HT1080 (cell line): Measurements from ENCODE around the gene ZNF716. TPM values are rescaled to one million over a fixed set of nuclear protein-coding genes. Genes with fewer than 3 reads are reported as not detected.
"Not testable (repeated sequence)": the region's sequence is repeated elsewhere in the genome, so short reads cannot be mapped to it uniquely, and the experiment has no call there.

Source experiments
- DNase-seq: peaks from one replicate; pipeline ENCODE4 v3.0.0-alpha.2; 2015; ENCODE audit warnings: low read depth
- polyA plus RNA-seq, 2 experiments: library from polyadenylated mRNA; depleted of rRNA; stranded (reverse); fragments of >200 nt; gene quantifications; 2 replicates each; pipeline ENCODE4 v1.2.3, GENCODE V29; 2015
- total RNA-seq: library from RNA; depleted of rRNA; stranded (reverse); fragments of >200 nt; shearing (Covaris generic); gene quantifications from 2 replicates; pipeline ENCODE4 v1.2.3, GENCODE V29; 2014; rRNA removed

The ZNF716 gene
- total RNA-seq = not detected in 2 replicates
- not detected in 2 replicates for polyA plus RNA-seq (2015; cell fraction: cytosol; rRNA removed)
- not detected in 2 replicates for polyA plus RNA-seq (2015; cell fraction: nucleus; rRNA removed)

- DNase-seq = no peak
These were observed at the start of gene ZNF716 for GRCh38 chr7:57449904-57450303. Gene ZNF716 (plus strand): TSS chr7:57450177. CDS start chr7:57450289, 112 bp downstream.

GRCh38 chr7:57400531-57401155 is 49.3 kb upstream of the ZNF716 start:
- DNase-seq = no peak

- not testable (repeated sequence) for DNase-seq
These were observed 46.9 kb upstream of the ZNF716 start for GRCh38 chr7:57403051-57403450.

- DNase-seq = no peak
These were observed 46.2 kb upstream of the ZNF716 start for GRCh38 chr7:57403601-57404342.

- no peak for DNase-seq
These were observed 45.5 kb upstream of the ZNF716 start for GRCh38 chr7:57404343-57404966.

GRCh38 chr7:57404967-57405421 is 45.0 kb upstream of the ZNF716 start:
- DNase-seq = no peak

GRCh38 chr7:57407125-57407524 is 42.9 kb upstream of the ZNF716 start:
- no peak for DNase-seq

- no peak for DNase-seq
These were observed 37.8 kb upstream of the ZNF716 start for GRCh38 chr7:57412168-57412567.

- no peak for DNase-seq
These were observed 37.4 kb upstream of the ZNF716 start for GRCh38 chr7:57412618-57413017.

GRCh38 chr7:57413529-57414398 is 36.2 kb upstream of the ZNF716 start:
- DNase-seq = no peak

GRCh38 chr7:57414415-57414814 is 35.6 kb upstream of the ZNF716 start:
- DNase-seq = no peak

GRCh38 chr7:57414852-57415251 is 35.1 kb upstream of the ZNF716 start:
- no peak for DNase-seq

- DNase-seq = no peak
These were observed 34.7 kb upstream of the ZNF716 start for GRCh38 chr7:57415326-57415725.

- no peak for DNase-seq
These were observed 34.2 kb upstream of the ZNF716 start for GRCh38 chr7:57415730-57416129.

- DNase-seq = no peak
These were observed 33.2 kb upstream of the ZNF716 start for GRCh38 chr7:57416601-57417358.

GRCh38 chr7:57417736-57418135 is 32.2 kb upstream of the ZNF716 start:
- DNase-seq = no peak

GRCh38 chr7:57423768-57424167 is 26.2 kb upstream of the ZNF716 start:
- DNase-seq = no peak

- no peak for DNase-seq
These were observed 25.3 kb upstream of the ZNF716 start for GRCh38 chr7:57424515-57425238.

- DNase-seq = no peak
These were observed 24.6 kb upstream of the ZNF716 start for GRCh38 chr7:57425239-57425944.
